ENCODE results near the gene YBEY. TPM values are rescaled to one million over a fixed set of nuclear protein-coding genes. Genes with fewer than 3 reads are reported as not detected.
A peak's percentile ranks its signal among the peaks of the same experiment; 100 is the strongest.

The YBEY gene
- total and polyA plus RNA-seq, 11 donors, result 11.4 to 28.1 (median 16.0) TPM

GRCh38 chr21:46246345-46246744, 39.8 kb upstream of the YBEY start:
- intact Hi-C loops (cut with DNase I), result loop anchor here in 1 of 10 donors (10.0 kb wide), 1 partner anchor 92 kb away; the partner anchor contains the start of gene FTCD
- Histone ChIP-seq H3K4me3 (no peak overlapping the region), H3K27me3 (no peaks in the 10 kb centered on the region), H3K9me3 (no peaks in the 10 kb centered on the region), H3K36me3 (peaks cover 0 to 100% (median 96%) of the 10 kb centered on the region in 9 donors), H3K4me1 (no peaks in the 10 kb centered on the region), H3K27ac (no peak overlapping the region)
- TF ChIP-seq POLR2A (IDR thresholded peaks at IDR 0.05), result no peak
- no peak for TF ChIP-seq CTCF (IDR thresholded peaks at IDR 0.05)
- WGBS, 4 donors, result 82 to 87% (median 84%) methylated on average over 6 of the region's 6 CpGs
- DNase-seq, result peak in 1 of 5 donors; percentile 40
- no peak for ATAC-seq

GRCh38 chr21:46247699-46248421, 38.3 kb upstream of the YBEY start:
- Histone ChIP-seq H3K27me3 (no peaks in the 10 kb centered on the region), H3K27ac (no peak overlapping the region), H3K36me3 (peaks cover 0 to 100% (median 96%) of the 10 kb centered on the region in 9 donors), H3K4me1 (no peaks in the 10 kb centered on the region), H3K4me3 (no peak overlapping the region), H3K9me3 (no peaks in the 10 kb centered on the region)
- peak in 1 of 5 donors; percentile 11 for DNase-seq
- TF ChIP-seq POLR2A (IDR thresholded peaks at IDR 0.05) (no peak), CTCF (IDR thresholded peaks at IDR 0.05) (no peak)
- ATAC-seq, result no peak
- WGBS, 4 donors, result 91 to 100% (median 97%) methylated on average over 2 to 3 of the region's 3 CpGs
- intact Hi-C loops (cut with DNase I), result loop anchor here in 1 of 10 donors (10.0 kb wide), 1 partner anchor 93 kb away; the partner anchor contains the start of gene FTCD

GRCh38 chr21:46248422-46248782, 37.7 kb upstream of the YBEY start:
- Histone ChIP-seq H3K36me3 (peaks cover 0 to 100% (median 96%) of the 10 kb centered on the region in 9 donors), H3K9me3 (no peaks in the 10 kb centered on the region), H3K4me1 (no peaks in the 10 kb centered on the region), H3K27me3 (no peaks in the 10 kb centered on the region), H3K27ac (no peak overlapping the region), H3K4me3 (no peak overlapping the region)
- no peak for TF ChIP-seq CTCF (IDR thresholded peaks at IDR 0.05)
- TF ChIP-seq POLR2A (IDR thresholded peaks at IDR 0.05), result no peak
- intact Hi-C loops (cut with DNase I), result loop anchor here in 1 of 10 donors (10.0 kb wide), 1 partner anchor 94 kb away; the partner anchor contains the start of gene FTCD
- no peak for DNase-seq
- no peak for ATAC-seq
- 88 to 96% (median 89%) methylated on average over 1 of the region's 1 CpG for WGBS, 4 donors

- H3K4me3 ChIP-seq, result no peak overlapping the region
- DNase-seq (no peak), ATAC-seq (no peak)
- no peaks in the 10 kb centered on the region for H3K4me1 ChIP-seq
- H3K27ac ChIP-seq, result no peak overlapping the region
- no peaks in the 10 kb centered on the region for H3K27me3 ChIP-seq
- no peaks in the 10 kb centered on the region for H3K9me3 ChIP-seq
- intact Hi-C loops (cut with DNase I), result loop anchor here in 1 of 10 donors (10.0 kb wide), 1 partner anchor 94 kb away; the partner anchor contains the start of gene FTCD
- no peak for TF ChIP-seq POLR2A (IDR thresholded peaks at IDR 0.05)
- TF ChIP-seq CTCF (IDR thresholded peaks at IDR 0.05), result no peak
- 91 to 99% (median 96%) methylated on average over 2 of the region's 2 CpGs for WGBS, 4 donors
- peaks cover 0 to 100% (median 96%) of the 10 kb centered on the region in 9 donors for H3K36me3 ChIP-seq
Measured at GRCh38 chr21:46248827-46249226, 37.3 kb upstream of the YBEY start.

All from heart left ventricle (tissue), 16 donors.